Loucy (cell line): ENCODE results near the gene FAM117A.

Source experiments
- CTCF ChIP-seq: fragments of 200-600 bp; sonication (generic); conservative IDR thresholded peaks from 2 replicates; pipeline ENCODE4 v1.5.1; 2014; ENCODE audit warnings: mild to moderate bottlenecking, antibody characterized with exemption, low read length
- EZH2phosphoT487 ChIP-seq: fragments of 200-600 bp; IDR thresholded peaks from 2 replicates; pipeline ENCODE4 v1.6.1; 2018; ENCODE audit warnings: antibody characterized with exemption, mild to moderate bottlenecking, moderate library complexity, borderline replicate concordance

- no peak for TF ChIP-seq CTCF
- TF ChIP-seq EZH2phosphoT487: no peak
Measured at GRCh38 chr17:49696233-49696761, 67.6 kb downstream of the FAM117A start.
